ENCODE measurements around the gene PPP1R14C.

PPP1R14C gene

DNA sequence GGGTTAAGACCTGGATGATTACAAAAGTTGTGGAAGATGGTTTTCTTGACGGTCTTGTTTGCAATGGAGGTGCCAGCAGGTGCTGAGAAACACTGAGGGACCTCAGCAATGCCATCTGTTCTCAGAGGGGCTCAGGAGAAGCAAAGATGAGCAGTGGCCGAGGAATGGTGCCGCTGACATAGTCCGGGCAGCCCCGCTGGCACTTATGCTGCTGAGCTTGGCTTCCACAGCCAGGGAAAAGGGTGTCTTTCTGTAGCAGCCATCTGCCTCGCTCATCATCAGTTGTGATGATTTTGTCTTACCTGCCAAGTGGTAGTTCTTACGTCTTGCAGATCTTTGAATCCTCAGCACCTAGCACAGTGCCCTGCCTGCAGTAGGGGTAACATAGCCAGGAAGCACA lies 55.7 kb downstream of the PPP1R14C start:
- no peak for DNase-seq

DNA sequence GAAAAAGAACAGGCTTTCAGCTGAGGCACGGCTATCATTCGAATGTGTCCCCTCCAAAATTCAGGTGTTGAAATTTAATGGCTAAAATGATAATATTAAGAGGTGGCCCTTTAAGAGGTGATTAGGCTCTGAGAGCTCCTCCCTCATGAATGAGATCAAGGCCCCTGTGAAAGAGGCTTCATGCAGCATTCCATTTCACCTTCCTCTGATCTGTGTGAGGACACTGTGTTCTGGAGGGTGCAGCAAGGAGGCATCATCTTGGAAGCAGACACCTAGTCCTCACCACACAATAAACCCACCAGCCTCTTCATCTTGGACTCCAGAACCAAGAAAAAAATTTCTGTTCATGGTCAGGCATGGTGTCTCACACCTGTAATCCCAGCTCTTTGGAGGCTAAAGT lies 56.4 kb downstream of the PPP1R14C start:
- DNase-seq = no peak

- DNase-seq = no peak
These were observed 57.7 kb downstream of the PPP1R14C start for GRCh38 chr6:150200428-150201100.

DNA sequence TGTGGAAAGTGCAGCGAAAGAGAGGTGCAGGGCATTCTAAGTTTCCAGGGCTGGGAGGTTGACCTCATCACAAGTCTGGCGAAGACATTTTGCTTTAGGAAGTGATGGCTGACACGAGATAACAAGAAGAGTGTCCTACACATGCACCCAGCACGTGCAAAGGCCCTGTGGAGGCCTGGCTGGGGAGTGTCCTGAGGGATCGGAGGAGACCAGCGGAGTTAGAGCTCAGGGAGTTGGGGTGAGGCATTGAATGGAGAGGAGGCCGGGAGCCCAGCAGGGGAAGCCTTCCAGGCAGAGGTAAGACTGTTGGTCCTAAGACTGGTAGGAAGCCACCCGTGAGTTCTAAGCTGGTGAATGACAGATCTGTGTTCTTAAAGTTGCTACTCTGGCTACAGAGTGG lies 58.4 kb downstream of the PPP1R14C start:
- no peak for DNase-seq

- no peak for DNase-seq
These were observed 59.0 kb downstream of the PPP1R14C start for GRCh38 chr6:150201772-150202329.

- DNase-seq = no peak
These were observed 59.6 kb downstream of the PPP1R14C start for GRCh38 chr6:150202404-150202803.

DNA sequence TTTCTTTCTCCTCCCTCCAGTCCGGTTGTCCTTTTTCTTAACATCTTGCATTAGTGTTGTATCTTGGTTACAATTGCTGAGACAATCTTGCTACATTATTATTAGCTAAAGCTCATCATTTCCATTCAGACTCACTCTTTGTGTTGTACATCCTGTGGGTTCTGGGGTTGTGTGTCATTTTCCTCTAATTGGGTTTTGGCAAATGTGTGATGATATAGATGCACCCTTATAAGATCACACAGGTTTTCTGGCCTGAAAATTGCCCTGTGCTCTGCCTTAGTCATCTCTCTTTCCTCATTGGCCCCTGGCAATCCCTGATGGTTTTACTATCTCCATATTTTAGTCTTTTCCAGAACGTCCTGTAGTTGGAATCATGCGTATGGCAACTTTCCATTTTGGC lies 60.1 kb downstream of the PPP1R14C start:
- DNase-seq = no peak

GRCh38 chr6:150203378-150203777 lies 60.5 kb downstream of the PPP1R14C start:
- DNase-seq = no peak

DNA sequence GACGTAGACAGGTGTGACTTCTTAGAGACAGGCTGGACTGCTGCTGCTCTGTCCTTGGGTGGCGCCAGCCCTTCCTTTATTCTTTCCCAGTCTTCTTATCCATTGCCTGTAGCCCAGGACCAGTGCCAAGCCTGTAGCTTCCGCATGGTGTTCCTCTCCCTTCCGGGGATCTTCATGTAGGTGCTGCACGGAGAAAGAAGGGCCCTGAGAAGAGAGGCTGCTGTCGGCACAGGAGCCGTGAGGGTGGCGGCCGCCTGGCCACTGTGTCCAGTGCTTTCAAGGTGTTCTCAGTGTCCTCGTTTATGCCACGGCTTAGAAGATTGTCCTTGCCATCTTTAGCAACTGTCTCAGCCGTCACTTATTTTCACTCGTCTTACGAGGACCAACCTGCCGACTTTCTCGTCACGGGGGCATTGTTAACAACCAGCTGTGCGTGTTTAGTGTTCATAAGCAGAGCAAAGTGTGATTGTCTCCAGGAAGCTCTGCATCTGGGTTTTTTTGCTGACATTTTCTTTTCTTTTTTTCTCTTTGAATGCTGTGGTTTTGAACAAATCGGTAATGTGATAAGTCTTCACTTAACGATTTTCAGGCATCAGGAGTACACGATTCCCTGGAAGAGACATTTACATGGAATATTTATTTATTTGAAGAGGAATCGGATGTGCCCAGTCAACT lies 61.2 kb downstream of the PPP1R14C start:
- no peak for DNase-seq

DNA sequence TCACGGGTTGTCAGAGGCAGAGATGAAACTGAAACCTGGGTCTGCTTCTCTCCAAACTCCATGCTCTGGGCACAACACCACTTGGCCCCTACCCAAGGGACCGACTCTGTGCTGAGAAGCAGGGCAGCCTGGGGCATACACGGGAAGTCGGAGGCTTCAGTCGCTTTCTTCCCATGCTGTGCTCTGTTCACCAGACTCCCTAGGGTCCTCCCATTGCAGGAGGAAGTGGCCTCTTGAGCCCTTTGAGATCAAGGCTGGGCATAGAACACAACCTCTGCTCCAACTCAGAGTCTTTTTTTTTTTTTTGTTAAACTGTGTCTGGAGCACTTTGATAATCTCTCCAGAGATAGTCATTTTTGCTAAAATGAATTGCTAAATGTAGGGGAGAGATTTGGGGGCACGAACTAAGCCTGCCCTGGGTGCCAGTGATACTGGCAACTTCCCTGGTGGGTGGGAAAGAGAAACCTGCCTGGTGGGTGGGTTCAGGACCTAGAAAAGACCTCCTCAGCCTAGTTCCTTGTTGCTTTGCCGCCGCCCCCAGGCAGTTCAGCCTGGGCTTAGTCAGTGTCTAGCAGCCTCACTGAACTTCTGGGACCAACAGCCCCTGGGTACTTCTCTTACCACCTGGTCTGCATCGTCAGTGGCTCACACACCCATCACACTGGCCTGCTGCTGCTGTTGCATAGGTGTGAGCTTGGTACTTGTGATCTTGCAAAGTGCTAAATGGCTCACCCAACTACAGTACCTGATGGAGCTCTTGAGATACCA lies 62.0 kb downstream of the PPP1R14C start:
- no peak for DNase-seq

DNA sequence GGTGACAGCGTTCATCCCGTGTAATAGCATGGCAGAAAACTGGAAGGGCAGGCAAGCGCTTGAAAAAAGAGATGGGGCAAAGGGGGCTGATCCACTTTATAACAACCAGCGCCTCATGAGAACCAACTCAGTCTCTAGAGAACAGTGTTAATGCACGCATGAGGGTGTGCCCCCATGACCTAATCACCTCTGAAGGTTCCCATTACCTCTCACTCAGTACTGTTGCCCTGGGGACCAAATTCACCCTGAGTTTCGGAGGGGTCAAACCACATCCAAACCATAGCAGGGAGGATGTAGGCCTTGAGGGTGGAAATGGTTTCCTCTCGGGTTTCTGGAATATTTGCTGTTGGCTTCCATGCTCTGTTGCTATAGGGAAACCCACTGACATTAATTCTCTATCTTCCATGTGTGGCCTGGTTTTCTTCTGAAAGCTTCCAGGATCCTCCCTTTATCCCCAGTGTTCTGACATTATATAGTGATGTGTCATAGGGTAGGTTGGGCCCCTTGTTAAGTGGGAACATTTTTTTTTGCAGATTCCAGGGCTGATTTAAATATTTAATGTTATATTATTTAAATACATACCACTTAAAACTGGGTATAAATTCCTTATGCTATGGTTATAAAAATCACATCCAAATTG lies 65.2 kb downstream of the PPP1R14C start:
- no peak for DNase-seq

GRCh38 chr6:150208611-150209352 lies 65.9 kb downstream of the PPP1R14C start:
- DNase-seq = no peak

GRCh38 chr6:150209415-150209814 lies 66.6 kb downstream of the PPP1R14C start:
- DNase-seq = no peak

DNA sequence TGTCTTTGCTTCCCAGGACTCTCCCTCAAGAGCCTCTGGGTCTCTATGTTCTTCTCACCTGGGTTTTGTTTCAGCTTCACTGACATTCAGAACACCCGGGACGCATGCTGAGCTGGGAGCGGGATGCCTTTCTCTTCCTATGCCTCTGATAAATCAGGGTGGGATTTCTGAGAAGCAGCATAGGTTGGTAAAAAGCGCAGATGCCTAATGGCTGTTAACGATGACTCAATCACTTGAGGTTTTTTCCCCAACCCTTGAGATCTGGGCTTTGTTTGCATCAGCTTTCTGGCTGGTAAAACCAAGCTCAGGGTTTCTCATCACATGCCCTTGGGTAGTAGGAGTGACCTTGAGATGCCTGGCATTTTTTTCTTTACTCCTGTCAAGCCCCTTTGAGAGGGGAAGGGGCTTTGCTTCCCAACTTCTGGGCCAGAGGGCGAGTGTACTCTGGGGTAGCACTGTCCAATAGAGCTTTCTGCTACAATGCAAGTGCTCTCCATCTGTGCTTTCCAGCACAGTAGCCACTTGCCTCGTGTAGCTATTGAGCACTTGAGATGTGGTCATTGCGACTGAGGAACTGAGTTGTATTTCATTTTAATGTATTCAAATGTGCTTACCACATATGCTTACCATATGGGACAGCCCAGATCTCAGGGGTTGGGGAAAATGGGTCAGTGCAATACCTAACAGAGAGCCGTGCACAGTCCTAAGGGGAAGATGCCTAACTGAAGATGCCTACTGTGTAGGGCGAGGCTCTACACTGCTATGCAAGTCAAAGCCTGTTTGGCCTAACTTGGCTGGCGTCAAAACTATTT lies 69.1 kb downstream of the PPP1R14C start:
- DNase-seq = no peak

DNA sequence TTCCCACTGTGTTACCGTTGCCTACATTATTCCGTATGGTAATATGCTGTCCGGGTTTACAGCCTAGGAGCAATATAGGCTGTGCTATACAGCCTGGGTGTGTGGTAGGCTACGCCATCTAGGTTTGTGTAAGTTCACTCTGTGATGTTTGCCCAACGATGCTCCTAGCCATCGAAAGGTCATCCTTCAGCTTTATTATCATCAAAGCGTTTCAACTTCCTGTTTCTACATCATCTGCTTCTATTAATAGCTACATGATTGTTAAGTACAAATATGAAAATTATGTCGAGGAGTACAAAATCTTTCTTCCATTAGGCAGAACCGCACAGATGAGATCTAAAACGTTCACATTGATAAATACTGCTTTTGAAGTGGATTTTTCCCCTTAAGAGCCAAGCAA lies 69.9 kb downstream of the PPP1R14C start:
- DNase-seq = no peak

- no peak for DNase-seq
These were observed 70.5 kb downstream of the PPP1R14C start for GRCh38 chr6:150213301-150213700.

GRCh38 chr6:150214310-150214709 lies 71.5 kb downstream of the PPP1R14C start:
- no peak for DNase-seq

GRCh38 chr6:150220634-150221551 lies 78.0 kb downstream of the PPP1R14C start:
- DNase-seq = no peak

GRCh38 chr6:150224820-150225219 lies 82.0 kb downstream of the PPP1R14C start:
- DNase-seq = no peak

DNA sequence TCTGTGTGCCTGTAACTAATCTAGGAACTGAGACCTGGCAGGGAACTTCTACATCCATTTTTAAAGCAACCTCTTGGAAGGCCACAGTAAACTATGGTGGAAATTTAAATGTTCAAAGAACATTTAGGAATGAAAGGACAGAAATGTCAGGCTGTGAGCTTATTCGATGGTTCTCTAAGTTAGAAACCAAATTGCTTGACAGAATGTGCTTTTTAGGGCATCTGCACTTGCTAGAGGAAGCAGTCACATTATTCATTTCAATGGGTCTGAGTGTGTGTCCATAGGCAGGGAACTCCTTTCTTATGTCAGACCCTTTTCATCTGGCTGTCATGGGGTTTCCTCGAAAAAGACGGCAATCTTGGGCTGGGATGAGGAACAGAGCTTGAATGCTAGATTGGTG lies 84.4 kb downstream of the PPP1R14C start:
- no peak for DNase-seq
